Ectodermal cell (in vitro differentiated cells): Measurements from ENCODE around the gene CCDC13.

Experiments used
- H3K27ac ChIP-seq: 2 replicates; pipeline ENCODE4 v1.7.0; 2013; ENCODE audit warnings: mild to moderate bottlenecking, low read depth, low read length; ENCODE audit not compliant: insufficient read depth, poor library complexity, severe bottlenecking
- H3K27me3 ChIP-seq: 2 replicates; pipeline ENCODE4 v1.7.0; 2013; ENCODE audit warnings: mild to moderate bottlenecking, low read length; ENCODE audit not compliant: insufficient read depth, control insufficient read depth, poor library complexity, severe bottlenecking
- H3K36me3 ChIP-seq: one replicate; pipeline ENCODE4 v1.7.0; 2013; ENCODE audit warnings: low read length; ENCODE audit not compliant: control insufficient read depth, insufficient read depth
- H3K4me1 ChIP-seq: one replicate; pipeline ENCODE4 v1.7.0; 2013; ENCODE audit warnings: low read length; ENCODE audit not compliant: control insufficient read depth, insufficient read depth
- H3K4me3 ChIP-seq: 2 replicates; pipeline ENCODE4 v1.7.0; 2013; ENCODE audit warnings: low read depth, low read length, control low read depth; ENCODE audit not compliant: insufficient read depth
- H3K9me3 ChIP-seq: 2 replicates; pipeline ENCODE4 v1.7.0; 2013; ENCODE audit warnings: mild to moderate bottlenecking, low read length, moderate library complexity; ENCODE audit not compliant: control insufficient read depth
- WGBS, 2 experiments: methylation state at CpG; one replicate each; pipeline ENCODE4 v1.1.7; 2013; ENCODE audit warnings: missing lambda C conversion rate in 2 of 2; 5-methylcytosine and 5-hydroxymethylcytosine counted together

CCDC13 gene

DNA sequence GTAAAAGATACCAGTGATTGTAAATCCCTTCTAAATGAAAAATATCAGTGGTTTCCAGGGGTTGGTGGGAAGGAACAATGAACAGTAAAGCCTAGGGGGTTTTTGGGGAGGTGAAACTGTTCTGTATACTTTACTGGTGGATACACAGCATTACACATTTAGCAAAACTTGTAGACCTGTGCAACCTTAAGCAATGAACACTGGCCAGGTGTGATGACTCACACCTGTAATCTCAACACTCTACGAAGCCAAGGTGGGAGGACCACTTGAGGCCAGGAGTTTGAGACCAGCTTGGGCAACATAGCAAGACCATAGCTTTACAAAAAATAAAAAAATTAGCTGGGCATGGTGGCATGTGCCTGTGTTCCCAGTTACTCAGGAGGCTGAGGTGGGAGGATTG is 1.8 kb downstream of the CCDC13 start:
- Histone ChIP-seq H3K4me3 (no peak overlapping the region), H3K9me3 (no peaks in the 10 kb centered on the region), H3K4me1 (no peaks in the 10 kb centered on the region), H3K27me3 (peaks cover 17% of the 10 kb centered on the region), H3K27ac (no peak overlapping the region), H3K36me3 (no peaks in the 10 kb centered on the region)
- 79 to 88% methylated on average over 1 of the region's 1 CpG for WGBS, 2 experiments

DNA sequence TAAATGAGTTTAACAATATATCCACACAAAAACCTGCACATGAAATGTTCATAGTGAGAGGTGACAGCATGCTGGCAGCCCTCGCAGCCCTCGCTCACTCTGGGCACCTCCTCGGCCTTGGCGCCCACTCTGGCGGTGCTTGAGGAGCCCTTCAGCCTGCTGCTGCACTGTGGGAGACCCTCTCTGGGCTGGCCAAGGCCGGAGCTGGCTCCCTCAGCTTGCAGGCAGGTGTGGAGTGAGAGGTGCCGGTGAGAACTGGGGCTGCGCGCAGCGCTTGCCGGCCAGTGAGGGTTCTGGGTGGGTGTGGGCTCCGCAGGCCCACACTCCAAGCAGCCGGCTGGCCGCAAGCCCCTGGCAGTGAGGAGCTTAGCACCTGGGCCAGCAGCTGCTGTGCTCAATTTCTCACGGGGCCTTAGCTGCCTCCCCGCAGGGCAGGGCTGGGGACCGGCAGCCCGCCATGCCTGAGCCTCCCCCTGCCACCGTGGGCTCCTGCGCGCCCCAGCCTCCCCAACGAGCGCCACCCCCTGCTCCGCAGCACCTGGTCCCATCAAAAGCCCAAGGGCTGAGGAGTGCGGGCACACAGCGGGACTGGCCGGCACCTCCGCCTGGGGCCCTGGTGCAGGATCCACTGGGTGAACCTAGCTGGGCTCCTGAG is 3.4 kb downstream of the CCDC13 start:
- no peaks in the 10 kb centered on the region for H3K4me1 ChIP-seq
- peaks cover 17% of the 10 kb centered on the region for H3K27me3 ChIP-seq
- no peak overlapping the region for H3K27ac ChIP-seq
- WGBS, 2 experiments = 93 to 95% methylated on average over 28 of the region's 28 CpGs
- H3K9me3 ChIP-seq = no peaks in the 10 kb centered on the region
- no peak overlapping the region for H3K4me3 ChIP-seq
- no peaks in the 10 kb centered on the region for H3K36me3 ChIP-seq

DNA sequence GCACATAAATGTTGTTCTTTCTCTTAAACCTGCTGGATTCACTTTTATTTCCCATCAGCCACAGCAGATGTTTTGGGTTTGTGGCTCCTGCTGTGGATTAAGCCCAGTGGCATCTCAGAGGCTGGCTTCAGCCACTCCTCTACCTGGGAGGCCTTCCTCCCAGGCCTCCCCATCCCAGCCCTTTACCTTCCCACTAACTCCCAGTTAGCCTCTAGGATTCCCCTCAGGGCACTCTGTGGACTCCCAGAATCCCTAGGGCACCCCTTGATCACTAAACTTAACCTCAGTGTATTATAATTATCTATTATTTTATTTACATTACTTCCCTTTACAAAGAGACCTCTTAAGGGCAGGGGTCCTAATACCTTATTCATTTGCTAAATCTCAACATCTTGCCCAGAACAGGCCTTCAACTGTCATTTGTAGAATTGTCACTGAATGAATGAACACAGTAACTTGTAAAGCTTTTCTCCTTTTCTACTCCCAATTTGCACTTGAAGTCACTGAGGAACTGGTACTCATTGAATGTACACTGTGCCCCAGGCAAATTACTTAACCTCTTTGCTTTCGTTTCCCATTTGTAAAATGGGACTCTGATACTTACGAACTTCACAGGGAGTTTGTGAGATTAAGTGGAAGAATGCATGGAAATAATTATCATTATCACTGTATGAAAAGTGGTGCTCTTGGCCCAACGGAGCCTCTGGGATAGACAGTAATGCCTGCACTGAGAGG is 8.3 kb downstream of the CCDC13 start:
- WGBS, 2 experiments = 73% methylated on average over 3 of the region's 3 CpGs
- Histone ChIP-seq H3K27ac (no peak overlapping the region), H3K27me3 (no peaks in the 10 kb centered on the region), H3K9me3 (no peaks in the 10 kb centered on the region), H3K36me3 (no peaks in the 10 kb centered on the region), H3K4me3 (no peak overlapping the region), H3K4me1 (no peaks in the 10 kb centered on the region)

GRCh38 chr3:42764115-42764514 is 8.9 kb downstream of the CCDC13 start:
- whole genome bisulfite sequencing, 2 experiments = 81 to 88% methylated on average over 3 of the region's 3 CpGs
- Histone ChIP-seq H3K4me3 (no peak overlapping the region), H3K4me1 (no peaks in the 10 kb centered on the region), H3K27me3 (no peaks in the 10 kb centered on the region), H3K36me3 (no peaks in the 10 kb centered on the region), H3K27ac (no peak overlapping the region), H3K9me3 (no peaks in the 10 kb centered on the region)

- Histone ChIP-seq H3K9me3 (no peaks in the 10 kb centered on the region), H3K27me3 (no peaks in the 10 kb centered on the region), H3K27ac (no peak overlapping the region), H3K36me3 (no peaks in the 10 kb centered on the region), H3K4me3 (no peak overlapping the region), H3K4me1 (no peaks in the 10 kb centered on the region)
- WGBS, 2 experiments = 95% methylated on average over 2 of the region's 2 CpGs
Measured at GRCh38 chr3:42763021-42763420, 10.0 kb downstream of the CCDC13 start.

DNA sequence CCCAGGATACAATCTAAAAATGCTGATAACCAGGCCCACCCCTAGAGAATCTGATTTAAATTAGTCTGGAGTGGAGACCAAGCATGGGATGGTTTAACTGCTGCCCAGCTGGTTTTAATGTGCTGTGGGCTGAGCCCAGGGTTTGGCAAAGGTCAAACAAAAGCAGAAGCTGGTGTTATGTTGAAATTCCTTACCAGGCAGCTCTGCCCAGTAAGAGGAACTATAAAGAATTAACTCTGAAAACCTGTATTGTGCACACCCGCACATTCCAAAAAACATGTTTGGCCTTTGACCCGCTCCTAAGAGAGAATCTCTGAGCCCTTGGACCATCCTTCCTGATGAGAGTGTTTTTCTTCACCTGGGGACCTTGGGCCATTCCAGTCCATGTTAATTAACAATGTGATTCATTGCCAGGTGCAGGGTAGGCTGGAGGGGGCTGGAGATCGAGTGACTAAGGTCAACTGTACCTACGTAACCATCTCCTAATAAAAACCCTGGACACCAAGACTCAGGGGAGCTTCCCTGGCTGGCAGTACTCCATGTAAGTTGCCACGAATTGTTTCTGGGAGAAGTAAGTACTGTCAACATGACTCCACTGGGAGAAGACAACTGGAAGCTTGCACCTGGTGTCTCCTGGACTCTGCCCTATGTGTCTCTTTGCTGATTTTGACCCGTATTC is 10.9 kb downstream of the CCDC13 start:
- Histone ChIP-seq H3K9me3 (no peaks in the 10 kb centered on the region), H3K27ac (no peak overlapping the region), H3K4me3 (no peak overlapping the region), H3K27me3 (no peaks in the 10 kb centered on the region), H3K36me3 (no peaks in the 10 kb centered on the region), H3K4me1 (no peaks in the 10 kb centered on the region)
- 93 to 99% methylated on average over 5 to 6 of the region's 6 CpGs for WGBS, 2 experiments

GRCh38 chr3:42758126-42758525 is 14.9 kb downstream of the CCDC13 start:
- WGBS, 2 experiments = 86% methylated on average over 11 of the region's 11 CpGs
- no peak overlapping the region for H3K4me3 ChIP-seq
- no peaks in the 10 kb centered on the region for H3K27me3 ChIP-seq
- no peaks in the 10 kb centered on the region for H3K4me1 ChIP-seq
- no peaks in the 10 kb centered on the region for H3K36me3 ChIP-seq
- no peak overlapping the region for H3K27ac ChIP-seq
- no peaks in the 10 kb centered on the region for H3K9me3 ChIP-seq

GRCh38 chr3:42756681-42757213 is 16.3 kb downstream of the CCDC13 start:
- Histone ChIP-seq H3K27me3 (no peaks in the 10 kb centered on the region), H3K4me3 (no peak overlapping the region), H3K27ac (no peak overlapping the region), H3K4me1 (no peaks in the 10 kb centered on the region), H3K9me3 (no peaks in the 10 kb centered on the region), H3K36me3 (no peaks in the 10 kb centered on the region)
- WGBS, 2 experiments = 95 to 96% methylated on average over 6 of the region's 6 CpGs

GRCh38 chr3:42755681-42756578 is 17.1 kb downstream of the CCDC13 start:
- WGBS, 2 experiments = 76% methylated on average over 5 of the region's 5 CpGs
- Histone ChIP-seq H3K36me3 (no peaks in the 10 kb centered on the region), H3K27me3 (no peaks in the 10 kb centered on the region), H3K27ac (no peak overlapping the region), H3K9me3 (no peaks in the 10 kb centered on the region), H3K4me1 (no peaks in the 10 kb centered on the region), H3K4me3 (no peak overlapping the region)
